Right hindlimb (tissue), 1 donor: Measurements from ENCODE around the gene IL22RA1.
A peak's percentile ranks its signal among the peaks of the same experiment; 100 is the strongest.

Experiments used
- DNase-seq: peaks from one replicate; pipeline ENCODE4 v3.0.0-alpha.2; 2018

Gene IL22RA1

DNA sequence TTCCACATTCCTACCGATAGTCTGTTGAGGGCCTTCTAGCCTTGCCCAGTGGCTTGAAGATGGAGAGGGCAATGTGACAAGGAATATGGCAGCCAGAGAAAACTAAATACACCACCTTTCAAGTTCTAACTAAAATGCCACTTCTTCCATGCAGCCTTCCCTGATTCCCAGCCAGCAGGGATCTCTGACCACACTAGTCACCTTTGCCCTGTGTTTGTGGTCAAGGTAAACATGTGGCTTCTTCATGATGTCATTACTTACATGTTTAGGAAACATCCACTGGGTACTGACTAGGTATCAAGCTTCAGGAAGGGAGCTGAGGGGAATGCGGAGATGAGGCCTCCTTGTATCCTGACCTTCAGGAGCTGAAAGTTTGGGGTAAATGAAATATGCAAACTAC lies 22.6 kb upstream of the IL22RA1 start:
- DNase-seq: no peak

DNA sequence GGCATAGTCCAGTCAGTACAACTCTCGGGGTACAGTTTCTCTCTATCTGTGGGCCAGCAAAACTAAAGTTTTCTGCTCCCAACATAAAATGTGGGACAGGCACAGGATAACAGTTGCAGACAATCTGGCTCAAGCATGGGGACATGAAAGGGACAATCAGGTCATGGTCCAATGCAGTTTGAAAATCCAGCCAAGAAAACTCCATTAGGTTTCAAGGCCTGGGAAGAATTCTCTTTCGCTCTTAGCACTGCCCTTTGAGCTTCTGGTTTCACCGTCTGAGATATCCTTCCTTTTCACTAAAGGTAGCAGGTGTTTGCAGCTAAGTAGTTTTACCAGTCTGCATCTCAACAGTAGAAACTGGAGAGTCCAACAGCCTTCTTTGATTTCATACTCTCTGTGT lies 21.1 kb upstream of the IL22RA1 start:
- DNase-seq: no peak

- DNase-seq: no peak
Measured at GRCh38 chr1:24162201-24162600, 19.3 kb upstream of the IL22RA1 start.

DNA sequence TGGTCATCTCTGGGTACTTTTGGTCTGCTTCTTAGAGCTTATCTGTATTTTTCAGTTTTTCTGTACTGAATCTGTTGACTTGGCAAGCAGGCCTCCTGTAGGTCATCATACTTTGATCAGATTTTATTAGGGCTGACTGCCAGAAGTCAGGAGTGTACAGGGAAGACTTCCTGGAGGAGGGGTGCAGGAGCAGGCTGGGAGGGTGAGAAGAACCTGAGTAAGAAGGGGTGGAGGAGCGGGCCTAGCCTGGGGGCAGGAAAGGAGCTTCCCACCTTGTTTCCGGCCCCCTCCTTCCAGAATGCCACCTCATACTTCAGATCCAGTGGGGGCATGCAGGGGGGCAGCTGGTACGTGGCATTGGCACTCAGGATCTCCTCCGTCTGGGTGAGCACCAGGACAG lies 18.3 kb upstream of the IL22RA1 start:
- no peak for DNase-seq

GRCh38 chr1:24159366-24159765 lies 16.4 kb upstream of the IL22RA1 start:
- no peak for DNase-seq

GRCh38 chr1:24157918-24158481 lies 15.1 kb upstream of the IL22RA1 start:
- no peak for DNase-seq

DNA sequence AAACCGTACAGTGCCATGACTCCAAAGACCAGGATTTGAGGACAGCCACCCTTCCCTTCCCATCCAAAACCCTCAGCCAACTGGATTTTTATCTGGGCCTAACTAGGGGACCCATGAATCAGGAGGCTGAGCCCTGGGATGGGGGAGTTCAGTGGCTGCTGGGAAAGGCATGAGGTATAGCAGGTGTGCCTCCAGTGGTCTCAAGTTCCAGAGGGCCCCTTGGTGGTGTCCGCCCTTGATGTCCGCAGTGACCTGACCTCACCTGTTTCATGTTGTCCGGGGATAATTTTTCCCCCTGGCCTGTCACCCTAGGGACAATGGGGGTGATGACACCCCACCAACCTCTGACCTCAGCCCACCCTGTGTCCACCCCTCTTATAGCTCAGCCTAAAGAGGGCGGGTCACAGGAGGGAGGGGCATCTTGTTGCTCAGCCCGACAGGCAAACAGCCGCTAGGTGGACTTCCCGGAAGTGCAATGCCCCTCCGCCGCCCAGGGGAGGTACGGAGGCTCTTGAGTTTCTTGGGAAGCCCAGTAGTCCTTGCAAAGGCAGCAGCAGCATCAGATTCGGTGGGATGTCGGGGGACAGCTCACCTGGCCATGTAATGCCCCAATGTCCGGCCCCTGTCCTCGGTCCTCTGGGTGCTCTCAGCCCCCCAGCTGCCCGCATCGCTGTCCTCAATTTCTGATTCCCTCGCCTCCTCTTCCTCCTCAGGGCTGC lies 13.8 kb upstream of the IL22RA1 start:
- no peak for DNase-seq

- DNase-seq: no peak
Measured at GRCh38 chr1:24155011-24155782, 12.3 kb upstream of the IL22RA1 start.

DNA sequence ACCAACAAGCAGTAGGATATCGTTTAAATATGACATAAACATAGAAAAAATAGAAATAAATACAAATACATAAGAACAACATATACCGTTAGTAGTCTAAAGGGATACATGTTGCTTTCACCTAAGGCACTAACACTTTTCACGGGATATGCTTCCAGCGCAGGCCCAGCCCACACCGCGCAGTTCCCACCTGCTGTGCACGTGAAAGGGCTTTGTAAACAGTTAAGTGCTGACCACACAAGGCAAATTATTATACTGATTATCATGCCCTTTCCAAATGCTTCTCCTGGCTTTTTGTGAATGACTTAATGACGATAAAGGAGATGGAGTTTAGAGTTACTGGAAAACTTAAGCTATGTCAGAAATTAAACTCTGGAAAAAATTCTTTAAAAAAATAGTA lies 11.3 kb upstream of the IL22RA1 start:
- no peak for DNase-seq

- no peak for DNase-seq
Measured at GRCh38 chr1:24152631-24153494, 9.9 kb upstream of the IL22RA1 start.

DNA sequence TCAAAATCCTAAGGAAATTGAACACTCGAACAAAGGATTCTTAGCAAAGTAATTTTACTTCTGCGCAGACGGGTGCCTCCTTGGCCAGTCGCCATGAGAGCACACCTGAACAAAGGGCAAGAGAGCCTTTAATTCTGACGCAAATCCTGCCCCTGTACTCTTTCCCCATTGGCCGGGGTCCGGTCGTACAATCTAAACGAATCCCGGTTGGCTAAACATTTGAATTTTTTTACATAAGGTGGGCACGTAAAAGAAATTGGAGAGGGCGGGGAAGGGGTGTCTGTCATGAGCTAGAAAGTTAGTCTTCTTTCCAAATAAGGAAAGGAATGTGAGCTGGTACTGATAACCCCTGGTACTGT lies 8.2 kb upstream of the IL22RA1 start:
- DNase-seq: no peak

GRCh38 chr1:24150234-24151174 lies 7.6 kb upstream of the IL22RA1 start:
- peak; percentile 88 for DNase-seq

- no peak for DNase-seq
Measured at GRCh38 chr1:24149866-24150233, 6.9 kb upstream of the IL22RA1 start.

DNA sequence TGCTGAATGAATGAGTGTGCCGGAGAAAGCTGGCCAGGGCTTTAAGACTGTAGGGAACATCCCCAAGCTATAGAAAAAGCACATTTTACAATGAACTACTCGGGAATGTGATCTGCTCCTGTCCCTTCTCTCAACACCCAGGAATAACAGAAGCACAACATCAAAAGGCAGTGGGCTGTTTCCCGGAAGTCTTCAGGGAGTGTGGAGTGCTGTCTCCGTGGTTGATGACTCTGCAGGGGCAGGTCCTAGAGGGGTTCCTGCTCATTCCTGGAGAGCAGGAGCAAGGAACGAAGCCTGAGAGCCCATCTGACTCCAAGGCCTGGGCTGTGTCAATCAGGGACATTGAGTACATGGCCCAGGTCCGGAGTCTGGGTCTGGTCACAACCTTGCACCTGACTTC lies 4.9 kb upstream of the IL22RA1 start:
- no peak for DNase-seq

GRCh38 chr1:24147194-24147593 lies 4.3 kb upstream of the IL22RA1 start:
- DNase-seq: no peak

GRCh38 chr1:24141311-24141997 lies 1.5 kb downstream of the IL22RA1 start:
- no peak for DNase-seq

GRCh38 chr1:24140741-24141181 lies 2.2 kb downstream of the IL22RA1 start:
- DNase-seq: no peak

GRCh38 chr1:24139841-24140425 lies 3.0 kb downstream of the IL22RA1 start:
- DNase-seq: no peak

DNA sequence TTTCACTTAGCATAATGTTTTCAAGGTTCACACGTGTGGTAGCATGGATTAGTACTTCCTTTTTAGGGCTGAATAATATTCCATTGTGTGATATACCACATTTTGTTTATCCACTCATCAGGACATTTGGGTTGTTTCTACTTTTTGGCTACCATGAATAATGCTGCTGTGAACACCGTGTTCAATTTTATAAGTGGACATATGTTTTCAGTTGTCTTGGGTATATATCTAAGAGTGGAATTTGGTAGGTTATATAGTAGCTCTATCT lies 3.8 kb downstream of the IL22RA1 start:
- DNase-seq: no peak

- no peak for DNase-seq
Measured at GRCh38 chr1:24138476-24139221, 4.3 kb downstream of the IL22RA1 start.
